Anterior cingulate cortex (tissue), 58 donors: ENCODE measurements around the gene DDR2.

Experiments
- DNase-seq, 58 donors: peaks; one replicate each; lab custom pipeline; 2025; lab: John Stamatoyannopoulos, UW

DDR2 gene

GRCh38 chr1:162629077-162629627 lies 3.1 kb upstream of the DDR2 start:
- DNase-seq: no peak

GRCh38 chr1:162629651-162630050 lies 2.6 kb upstream of the DDR2 start:
- no peak for DNase-seq

GRCh38 chr1:162631546-162632191 lies 595 bp upstream of the DDR2 start:
- no peak for DNase-seq

- no peak for DNase-seq
These were observed 425 bp downstream of the DDR2 start for GRCh38 chr1:162632698-162633080.

- DNase-seq: peak in 3 of 58 donors; percentile 2 to 16 (median 15)
These were observed 958 bp downstream of the DDR2 start for GRCh38 chr1:162633081-162633762.

GRCh38 chr1:162635418-162635817 lies 3.2 kb downstream of the DDR2 start:
- no peak for DNase-seq

- no peak for DNase-seq
These were observed 7.5 kb downstream of the DDR2 start for GRCh38 chr1:162639718-162640117.

- no peak for DNase-seq
These were observed 8.8 kb downstream of the DDR2 start for GRCh38 chr1:162641114-162641513.

- DNase-seq: no peak
These were observed 12.7 kb downstream of the DDR2 start for GRCh38 chr1:162644986-162645314.

- DNase-seq: no peak
These were observed 13.4 kb downstream of the DDR2 start for GRCh38 chr1:162645666-162646065.

- DNase-seq: no peak
These were observed 17.3 kb downstream of the DDR2 start for GRCh38 chr1:162649583-162649982.

GRCh38 chr1:162654915-162655620 lies 22.8 kb downstream of the DDR2 start:
- no peak for DNase-seq

GRCh38 chr1:162656266-162656665 lies 24.0 kb downstream of the DDR2 start:
- no peak for DNase-seq

- peak in 1 of 58 donors; percentile 7 for DNase-seq
These were observed 28.3 kb downstream of the DDR2 start for GRCh38 chr1:162660574-162660973.

GRCh38 chr1:162661336-162661735 lies 29.1 kb downstream of the DDR2 start:
- peak in 7 of 58 donors; percentile 1 to 10 (median 3) for DNase-seq

GRCh38 chr1:162662013-162662412 lies 29.7 kb downstream of the DDR2 start:
- no peak for DNase-seq

GRCh38 chr1:162663086-162663485 lies 30.8 kb downstream of the DDR2 start:
- no peak for DNase-seq

GRCh38 chr1:162663589-162664106 lies 31.4 kb downstream of the DDR2 start:
- peak in 23 of 58 donors; percentile 3 to 39 (median 16) for DNase-seq

GRCh38 chr1:162666006-162666645 lies 33.9 kb downstream of the DDR2 start:
- DNase-seq: no peak

- no peak for DNase-seq
These were observed 35.3 kb downstream of the DDR2 start for GRCh38 chr1:162667381-162668080.
